H1 (cell line): ENCODE measurements around the gene DCTN1. TPM values are rescaled to one million over a fixed set of nuclear protein-coding genes. Genes with fewer than 3 reads are reported as not detected.

Source experiments
- CTCF ChIA-PET: fragments of 300-600 bp; sonication (Branson Sonifier 250); formaldehyde crosslinking; loops from one replicate; lab custom pipeline; 2021; ENCODE audit not compliant: partially characterized antibody; lab: Charles Lee
- POLR2A ChIA-PET: fragments of 300-600 bp; sonication (Branson Sonifier 250); formaldehyde crosslinking; loops from one replicate; lab custom pipeline; 2021; ENCODE audit warnings: inconsistent platforms; ENCODE audit not compliant: partially characterized antibody; lab: Charles Lee
- DNase-seq, 2 experiments: peaks; one replicate each; pipeline versions ENCODE4 v3.0.0 to v3.0.0-alpha.2; 2010 to 2022; ENCODE audit warnings: low spot score in 2 of 2, low read depth in 1 of 2, mixed read lengths in 1 of 2
- FAIRE-seq: peaks from 2 replicates; lab custom pipeline; 2011; peaks lifted over from hg19 to GRCh38; lab: Jason Lieb, UNC
- H2AFZ ChIP-seq: 2 replicates; pipeline ENCODE4 v1.8.1; 2012; ENCODE audit warnings: low read length, inconsistent platforms
- H2AK5ac ChIP-seq: 2 replicates; pipeline ENCODE4 v1.6.1; 2013; ENCODE audit warnings: low read depth, low read length
- H2BK120ac ChIP-seq: replicated peaks from 2 replicates; pipeline ENCODE3; 2013; ENCODE audit warnings: low read depth, low read length, inconsistent platforms
- H2BK12ac ChIP-seq: 2 replicates; pipeline ENCODE4 v1.6.1; 2013; ENCODE audit warnings: low read depth, low read length
- H2BK15ac ChIP-seq: 2 replicates; pipeline ENCODE4 v1.6.1; 2013; ENCODE audit warnings: low read length
- H2BK20ac ChIP-seq: 2 replicates; pipeline ENCODE4 v1.6.1; 2013; ENCODE audit warnings: low read length
- H2BK5ac ChIP-seq: 2 replicates; pipeline ENCODE4 v1.6.1; 2013; ENCODE audit warnings: low read depth, low read length
- H3K14ac ChIP-seq: 2 replicates; pipeline ENCODE4 v1.6.1; 2013; ENCODE audit warnings: inconsistent platforms; ENCODE audit not compliant: insufficient read length
- H3K18ac ChIP-seq: 2 replicates; pipeline ENCODE4 v1.6.1; 2013; ENCODE audit warnings: low read length; ENCODE audit errors: extremely low read depth
- H3K23ac ChIP-seq: 2 replicates; pipeline ENCODE4 v1.6.1; 2013; ENCODE audit warnings: inconsistent platforms; ENCODE audit not compliant: insufficient read length
- H3K23me2 ChIP-seq: 2 replicates; pipeline ENCODE4 v1.6.1; 2013; ENCODE audit warnings: low read depth, low read length
- H3K27ac ChIP-seq: 2 replicates; pipeline ENCODE4 v1.6.1; 2011; ENCODE audit warnings: low read depth, low read length, inconsistent platforms
- H3K27me3 ChIP-seq, 4 experiments: replicated peaks in 1 of 4; 1 replicate in 1 of 4; 2 replicates in 3 of 4; pipeline versions ENCODE4 v1.6.1 to v1.8.1; 2011 to 2013; ENCODE audit warnings: low read length in 3 of 4, mild to moderate bottlenecking in 3 of 4, inconsistent platforms in 2 of 4, mixed read lengths in 2 of 4, moderate library complexity in 1 of 4; ENCODE audit not compliant: control insufficient read depth in 3 of 4, insufficient read depth in 3 of 4; ENCODE audit errors: extremely low read depth in 1 of 4
- H3K36me3 ChIP-seq, 4 experiments: 2 replicates each; pipeline versions ENCODE4 v1.6.1 to v1.8.1; 2011 to 2013; ENCODE audit warnings: mild to moderate bottlenecking in 4 of 4, low read length in 3 of 4, moderate library complexity in 2 of 4, control low read depth in 1 of 4, inconsistent platforms in 1 of 4; ENCODE audit not compliant: insufficient read depth in 4 of 4, control insufficient read depth in 2 of 4
- H3K4ac ChIP-seq: replicated peaks from 2 replicates; pipeline ENCODE3; 2013; ENCODE audit warnings: low read length, low read depth, mixed read lengths, inconsistent platforms; ENCODE audit not compliant: insufficient read length
- H3K4me1 ChIP-seq, 4 experiments: replicated peaks in 1 of 4; 1 replicate in 1 of 4; 2 replicates in 3 of 4; pipeline versions ENCODE4 v1.6.1 to v1.8.1; 2011 to 2013; ENCODE audit warnings: low read length in 3 of 4, inconsistent platforms in 2 of 4, mixed read lengths in 1 of 4; ENCODE audit not compliant: insufficient read depth in 4 of 4, control insufficient read depth in 3 of 4
- H3K4me2 ChIP-seq, 2 experiments: 2 replicates each; pipeline versions ENCODE4 v1.6.1 to v1.8.1; 2011 to 2013; ENCODE audit warnings: low read depth in 2 of 2, low read length in 2 of 2, control low read depth in 1 of 2, inconsistent platforms in 1 of 2, mild to moderate bottlenecking in 1 of 2; ENCODE audit not compliant: insufficient read depth in 1 of 2
- H3K4me3 ChIP-seq, 4 experiments: fragments of 200-600, 300-600 bp in 1 of 4; sonication (generic), shearing (Covaris generic), sonication (Bioruptor Twin) in 1 of 4; 2 replicates each; pipeline versions ENCODE4 v1.5.1 to v1.8.1; 2011 to 2016; ENCODE audit warnings: low read length in 4 of 4, low read depth in 3 of 4, control low read depth in 2 of 4, inconsistent platforms in 2 of 4, mild to moderate bottlenecking in 2 of 4, mixed read lengths in 1 of 4, moderate library complexity in 1 of 4; ENCODE audit not compliant: insufficient read depth in 2 of 4; ENCODE audit errors: extremely low read depth in 1 of 4
- H3K56ac ChIP-seq: replicated peaks from 2 replicates; pipeline ENCODE3; 2013; ENCODE audit warnings: low read depth, mild to moderate bottlenecking, mixed read lengths, low read length, inconsistent platforms; ENCODE audit not compliant: insufficient read length
- H3K79me1 ChIP-seq: 2 replicates; pipeline ENCODE4 v1.6.1; 2013; ENCODE audit warnings: low read depth, low read length, control low read depth
- H3K79me2 ChIP-seq, 2 experiments: 2 replicates each; pipeline versions ENCODE4 v1.6.1 to v1.8.1; 2012 to 2013; ENCODE audit warnings: low read length in 2 of 2, mild to moderate bottlenecking in 2 of 2, inconsistent platforms in 1 of 2; ENCODE audit not compliant: insufficient read depth in 2 of 2, control insufficient read depth in 1 of 2
- H3K9ac ChIP-seq, 4 experiments: replicated peaks in 1 of 4; 1 replicate in 1 of 4; 2 replicates in 3 of 4; pipeline versions ENCODE4 v1.6.1 to v1.8.1; 2011 to 2013; ENCODE audit warnings: low read depth in 3 of 4, low read length in 3 of 4, control low read depth in 2 of 4, mild to moderate bottlenecking in 2 of 4, moderate library complexity in 2 of 4, inconsistent platforms in 1 of 4; ENCODE audit errors: extremely low read depth in 1 of 4
- H3K9me3 ChIP-seq, 2 experiments: 2 replicates each; pipeline versions ENCODE4 v1.6.1 to v1.8.1; 2012 to 2013; ENCODE audit warnings: mild to moderate bottlenecking in 2 of 2, moderate library complexity in 2 of 2, control low read depth in 1 of 2, inconsistent platforms in 1 of 2, low read depth in 1 of 2, low read length in 1 of 2, mixed read lengths in 1 of 2; ENCODE audit not compliant: insufficient read depth in 2 of 2
- H4K20me1 ChIP-seq, 2 experiments: replicated peaks in 1 of 2; 2 replicates each; pipeline versions ENCODE3 to v1.8.1; 2011 to 2013; ENCODE audit warnings: inconsistent platforms in 2 of 2, low read length in 2 of 2, mild to moderate bottlenecking in 1 of 2; ENCODE audit not compliant: insufficient read depth in 2 of 2, control insufficient read depth in 1 of 2
- H4K5ac ChIP-seq: 2 replicates; pipeline ENCODE4 v1.6.1; 2013; ENCODE audit warnings: low read length, low read depth, mixed read lengths, inconsistent platforms; ENCODE audit not compliant: insufficient read length
- H4K8ac ChIP-seq: 2 replicates; pipeline ENCODE4 v1.8.0; 2013; ENCODE audit warnings: mild to moderate bottlenecking, moderate library complexity, low read length, inconsistent platforms; ENCODE audit not compliant: insufficient read depth; ENCODE audit errors: extremely low read depth
- H4K91ac ChIP-seq: replicated peaks from 2 replicates; pipeline ENCODE3; 2013; ENCODE audit warnings: low read length, mixed read lengths, inconsistent platforms; ENCODE audit not compliant: insufficient read length
- BRCA1 ChIP-seq: IDR thresholded peaks from 2 replicates; pipeline ENCODE4 v1.6.1; 2012; ENCODE audit warnings: low read depth, low read length, improper control_type of control experiment
- CBX5 ChIP-seq: fragments of 300-800, 300-1000 bp; sonication (generic); IDR thresholded peaks from 2 replicates; pipeline ENCODE4 v1.7.1; 2016; ENCODE audit warnings: antibody characterized with exemption, low read length, low read depth
- CHD1 ChIP-seq: IDR thresholded peaks from 2 replicates; pipeline ENCODE4 v1.6.1; 2012; ENCODE audit warnings: low read depth, low read length, improper control_type of control experiment
- CHD2 ChIP-seq: IDR thresholded peaks from 2 replicates; pipeline ENCODE4 v1.6.1; 2012; ENCODE audit warnings: low read length, improper control_type of control experiment
- CREB1 ChIP-seq: IDR thresholded peaks from 2 replicates; pipeline ENCODE4 v1.6.1; 2012; ENCODE audit warnings: inconsistent platforms
- KDM4A ChIP-seq: IDR thresholded peaks from one replicate; pipeline ENCODE4 v1.7.1; 2012; ENCODE audit warnings: low read depth, mild to moderate bottlenecking, moderate library complexity, low read length, inconsistent platforms; ENCODE audit not compliant: severe bottlenecking
- NRF1 ChIP-seq: IDR thresholded peaks from 2 replicates; pipeline ENCODE4 v1.6.1; 2011; ENCODE audit warnings: mild to moderate bottlenecking, low read depth, low read length, improper control_type of control experiment
- PHF8 ChIP-seq: fragments of 200-600 bp; sonication (generic); conservative IDR thresholded peaks from 2 replicates; pipeline ENCODE4 v1.7.1; 2012; ENCODE audit warnings: low read depth, mild to moderate bottlenecking, inconsistent platforms, low read length, moderate library complexity
- RBBP5 ChIP-seq: IDR thresholded peaks from 2 replicates; pipeline ENCODE4 v1.7.1; 2012; ENCODE audit warnings: low read depth, mild to moderate bottlenecking, inconsistent platforms, low read length, moderate library complexity, borderline replicate concordance
- SUZ12 ChIP-seq: fragments of 200-600 bp; sonication (generic); IDR thresholded peaks from 2 replicates; pipeline ENCODE4 v1.6.1; 2012; ENCODE audit warnings: mild to moderate bottlenecking, inconsistent platforms, low read length, moderate library complexity, mixed read lengths
- TAF1 ChIP-seq: IDR thresholded peaks from 2 replicates; pipeline ENCODE4 v1.6.1; 2011; ENCODE audit warnings: mild to moderate bottlenecking, low read depth, low read length
- TBP ChIP-seq: IDR thresholded peaks from 2 replicates; pipeline ENCODE4 v1.6.1; 2011; ENCODE audit warnings: low read depth, low read length, improper control_type of control experiment
- TEAD4 ChIP-seq: IDR thresholded peaks from 2 replicates; pipeline ENCODE4 v1.6.1; 2012; ENCODE audit warnings: low read depth, low read length, inconsistent platforms, mixed read lengths
- WGBS, 2 experiments: shearing (Covaris generic) in 1 of 2; methylation state at CpG; one replicate each; pipeline versions ENCODE4 v1.1.6 to v1.1.7; 2013 to 2015; ENCODE audit warnings: low lambda C conversion rate in 2 of 2, mixed read lengths in 2 of 2, inconsistent platforms in 1 of 2, low coverage in 1 of 2, missing lambda C conversion rate in 1 of 2; ENCODE audit not compliant: insufficient replicate concordance in 2 of 2, insufficient coverage in 1 of 2, insufficient read length in 1 of 2; ENCODE audit errors: extremely low coverage in 1 of 2, missing lambda C conversion rate in 1 of 2; 5-methylcytosine and 5-hydroxymethylcytosine counted together
- polyA plus RNA-seq, 7 experiments: library from polyadenylated mRNA; depleted of rRNA in 3 of 7; stranded (reverse) in 5 of 7; unstranded in 2 of 7; fragments of >200 nt in 5 of 7; fragments of 200-250 nt in 2 of 7; gene quantifications; 1 replicate in 5 of 7; 2 replicates in 1 of 7; 4 replicates in 1 of 7; pipeline versions ENCODE4 v1.2.1 to v1.2.3, GENCODE V29; 2011 to 2013; ENCODE audit warnings: missing spikeins in 2 of 7, mixed read lengths in 2 of 7
- total RNA-seq: library from RNA; stranded (reverse); fragmentation: NEBNext Ultra II Directional; extraction: Animal tissue kit (Norgen Biotek cat#: 25700); gene quantifications from 2 replicates; pipeline ENCODE4 v1.2.1, GENCODE V29; 2021

DCTN1 gene
- total and polyA plus RNA-seq, 2 of the 8 experiments (the other 6 are each of a cell fraction or from before 2014, with no cell fraction given), result 105 to 162 TPM

DNA sequence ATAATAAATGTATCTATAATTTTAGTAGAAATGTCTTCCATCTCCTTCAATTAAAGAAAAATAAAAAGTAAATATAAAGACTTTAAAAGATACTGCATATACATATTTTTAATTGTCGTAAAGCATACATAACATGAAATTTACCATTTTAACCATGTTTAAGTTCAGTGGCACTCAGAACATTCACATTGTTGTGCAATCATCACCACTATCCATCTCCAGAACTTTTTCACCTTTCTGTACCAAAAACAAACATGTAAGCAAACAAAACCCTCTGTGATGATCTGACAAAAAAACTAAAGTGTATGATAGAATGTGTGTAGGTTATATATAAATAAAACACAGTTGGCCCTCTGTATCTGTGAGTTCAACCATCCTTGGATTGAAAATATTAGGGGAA is 13.4 kb upstream of the DCTN1 start:
- no peaks in the 10 kb centered on the region for H3K27me3 ChIP-seq
- H4K91ac ChIP-seq, result no peak overlapping the region
- H3K4me2 ChIP-seq, result no peak overlapping the region
- H3K27ac ChIP-seq, result no peak overlapping the region
- no peak overlapping the region for H2BK5ac ChIP-seq
- H3K14ac ChIP-seq, result no peak overlapping the region
- no peak overlapping the region for H4K5ac ChIP-seq
- no peak overlapping the region for H2BK15ac ChIP-seq
- H3K23ac ChIP-seq, result no peak overlapping the region
- H2BK12ac ChIP-seq, result no peak overlapping the region
- no peak overlapping the region for H3K4me3 ChIP-seq
- no peaks in the 10 kb centered on the region for H3K36me3 ChIP-seq
- H3K23me2 ChIP-seq, result peaks cover 6% of the 10 kb centered on the region
- H2BK20ac ChIP-seq, result no peak overlapping the region
- H2AFZ ChIP-seq, result no peak overlapping the region
- H3K79me2 ChIP-seq, result peaks cover 15 to 28% of the 10 kb centered on the region in 2 experiments
- H3K9ac ChIP-seq, result no peak overlapping the region
- peaks cover 0 to 3% (median 0%) of the 10 kb centered on the region in 4 experiments; a peak in 4 of 7 replicates for H3K4me1 ChIP-seq
- DNase-seq (no peak), FAIRE-seq (no peak)
- H4K8ac ChIP-seq, result no peak overlapping the region
- ChIA-PET POLR2A (no interaction called here), CTCF (no interaction called here)
- no peaks in the 10 kb centered on the region for H3K9me3 ChIP-seq
- H2BK120ac ChIP-seq, result no peak overlapping the region
- TF ChIP-seq CHD1 (no peak), RBBP5 (no peak), CBX5 (no peak), TAF1 (no peak), CHD2 (no peak), KDM4A (no peak), NRF1 (no peak), BRCA1 (no peak), TEAD4 (no peak), TBP (no peak), PHF8 (no peak), CREB1 (no peak), SUZ12 (no peak)
- H3K56ac ChIP-seq, result no peak overlapping the region
- peaks cover 6 to 9% of the 10 kb centered on the region in 2 experiments for H4K20me1 ChIP-seq
- H3K79me1 ChIP-seq, result peaks cover 5% of the 10 kb centered on the region; the same call in 1 of the 2 replicates
- H2AK5ac ChIP-seq, result no peak overlapping the region
- WGBS, 2 experiments, result 90% methylated on average over 1 of the region's 1 CpG; no CpG with 5 or more reads in 1 of the 2 experiments
- no peak overlapping the region for H3K4ac ChIP-seq
- no peak overlapping the region for H3K18ac ChIP-seq
